Endodermal cell (in vitro differentiated cells): ENCODE data around the gene DSE. TPM values are rescaled to one million over a fixed set of nuclear protein-coding genes. Genes with fewer than 3 reads are reported as not detected.

ENCODE experiments used
- DNase-seq: peaks from one replicate; pipeline ENCODE4 v3.0.0-alpha.2; 2017
- H3K27ac ChIP-seq: 2 replicates; pipeline ENCODE4 v1.5.1; 2013; ENCODE audit warnings: mild to moderate bottlenecking, low read depth, low read length, moderate library complexity
- H3K27me3 ChIP-seq: 2 replicates; pipeline ENCODE4 v1.6.1; 2013; ENCODE audit warnings: mild to moderate bottlenecking, low read length, moderate library complexity; ENCODE audit not compliant: insufficient read depth, control insufficient read depth, poor library complexity, severe bottlenecking
- H3K36me3 ChIP-seq: 2 replicates; pipeline ENCODE4 v1.7.0; 2013; ENCODE audit warnings: mild to moderate bottlenecking, low read length, moderate library complexity; ENCODE audit not compliant: control insufficient read depth, insufficient read depth
- H3K4me1 ChIP-seq: one replicate; pipeline ENCODE4 v1.7.0; 2013; ENCODE audit warnings: low read length; ENCODE audit not compliant: control insufficient read depth, insufficient read depth
- H3K4me3 ChIP-seq: 2 replicates; pipeline ENCODE4 v1.5.1; 2013; ENCODE audit warnings: mild to moderate bottlenecking, low read length, moderate library complexity
- H3K9ac ChIP-seq: 2 replicates; pipeline ENCODE4 v1.6.1; 2013; ENCODE audit warnings: mild to moderate bottlenecking, low read length, moderate library complexity; ENCODE audit not compliant: poor library complexity, severe bottlenecking; ENCODE audit errors: extremely low read depth
- H3K9me3 ChIP-seq: 2 replicates; pipeline ENCODE4 v1.6.1; 2013; ENCODE audit warnings: mild to moderate bottlenecking, low read length, moderate library complexity; ENCODE audit not compliant: control insufficient read depth
- H3K27ac Mint-ChIP-seq: 2 replicates; pipeline ENCODE4 v1.8.0; 2020; ENCODE audit warnings: mixed read lengths
- H3K27me3 Mint-ChIP-seq: 2 replicates; pipeline ENCODE4 v1.8.0; 2021; ENCODE audit warnings: mild to moderate bottlenecking, mixed read lengths; ENCODE audit not compliant: insufficient read depth
- H3K36me3 Mint-ChIP-seq: 2 replicates; pipeline ENCODE4 v1.8.0; 2020; ENCODE audit warnings: low read depth, mixed read lengths
- H3K4me1 Mint-ChIP-seq: 2 replicates; pipeline ENCODE4 v1.8.0; 2020; ENCODE audit warnings: mixed read lengths
- H3K4me3 Mint-ChIP-seq: 2 replicates; pipeline ENCODE4 v1.8.0; 2020; ENCODE audit warnings: mild to moderate bottlenecking, moderate library complexity, mixed read lengths
- H3K9me3 Mint-ChIP-seq: 2 replicates; pipeline ENCODE4 v1.8.0; 2020; ENCODE audit warnings: mild to moderate bottlenecking, mixed read lengths
- CTCF ChIP-seq: fragments of 200-600 bp; sonication (generic); conservative IDR thresholded peaks from 2 replicates; pipeline ENCODE4 v1.5.0; 2021; ENCODE audit warnings: antibody characterized with exemption, mild to moderate bottlenecking
- WGBS, 2 experiments: methylation state at CpG; one replicate each; pipeline versions ENCODE4 v1.1.5 to v1.1.7; 2013; ENCODE audit warnings: missing lambda C conversion rate in 2 of 2, mixed read lengths in 1 of 2; ENCODE audit not compliant: insufficient coverage in 1 of 2, insufficient read length in 1 of 2; 5-methylcytosine and 5-hydroxymethylcytosine counted together
- total RNA-seq, 2 donors: library from RNA; stranded (reverse); fragmentation: NEBNext Ultra II Directional in 1 of 2; extraction: Animal tissue kit (Norgen Biotek cat#: 25700) in 1 of 2; gene quantifications; 2 replicates in 1 of 2; 3 replicates in 1 of 2; pipeline ENCODE4 v1.2.1, GENCODE V29; 2021

The DSE gene
- total RNA-seq, 2 donors from 2014 or later, result 42.3 to 44.3 TPM

- Mint-ChIP-seq H3K9me3 (no peaks in the 10 kb centered on the region), H3K36me3 (peaks cover 12% of the 10 kb centered on the region), H3K27ac (no peak overlapping the region), H3K4me1 (no peaks in the 10 kb centered on the region), H3K4me3 (no peak overlapping the region), H3K27me3 (no peaks in the 10 kb centered on the region)
- H3K4me1 ChIP-seq, result no peaks in the 10 kb centered on the region
- H3K4me3 ChIP-seq, result no peak overlapping the region
- TF ChIP-seq CTCF, result no peak
- no peaks in the 10 kb centered on the region for H3K27me3 ChIP-seq
- H3K9me3 ChIP-seq, result no peaks in the 10 kb centered on the region
- H3K27ac ChIP-seq, result no peak overlapping the region
- no peak for DNase-seq
- 53 to 88% methylated on average over 2 of the region's 2 CpGs for WGBS, 2 experiments
- H3K36me3 ChIP-seq, result no peaks in the 10 kb centered on the region
- no peak overlapping the region for H3K9ac ChIP-seq
Observed at GRCh38 chr6:116398316-116399010, 27.7 kb downstream of the DSE start.

GRCh38 chr6:116399287-116399686 lies 28.5 kb downstream of the DSE start:
- Mint-ChIP-seq H3K36me3 (peaks cover 13% of the 10 kb centered on the region), H3K27ac (no peak overlapping the region), H3K4me1 (no peaks in the 10 kb centered on the region), H3K27me3 (no peaks in the 10 kb centered on the region), H3K9me3 (no peaks in the 10 kb centered on the region), H3K4me3 (no peak overlapping the region)
- Histone ChIP-seq H3K9me3 (no peaks in the 10 kb centered on the region), H3K9ac (no peak overlapping the region), H3K4me3 (no peak overlapping the region), H3K36me3 (no peaks in the 10 kb centered on the region), H3K27ac (no peak overlapping the region), H3K4me1 (no peaks in the 10 kb centered on the region), H3K27me3 (no peaks in the 10 kb centered on the region)
- no peak for DNase-seq
- no peak for TF ChIP-seq CTCF
- 93 to 95% methylated on average over 11 to 12 of the region's 12 CpGs for WGBS, 2 experiments

- Histone ChIP-seq H3K9ac (no peak overlapping the region), H3K27ac (no peak overlapping the region), H3K4me3 (no peak overlapping the region), H3K4me1 (no peaks in the 10 kb centered on the region), H3K9me3 (no peaks in the 10 kb centered on the region), H3K27me3 (no peaks in the 10 kb centered on the region), H3K36me3 (no peaks in the 10 kb centered on the region)
- Mint-ChIP-seq H3K27me3 (no peaks in the 10 kb centered on the region), H3K4me3 (no peak overlapping the region), H3K4me1 (peaks cover 5% of the 10 kb centered on the region), H3K36me3 (peaks cover 8% of the 10 kb centered on the region), H3K27ac (no peak overlapping the region), H3K9me3 (no peaks in the 10 kb centered on the region)
- DNase-seq, result no peak
- no peak for TF ChIP-seq CTCF
- 90 to 100% methylated on average over 1 of the region's 1 CpG for WGBS, 2 experiments
Observed at GRCh38 chr6:116400328-116400727, 29.6 kb downstream of the DSE start.
